CD14-positive monocyte (primary cell): ENCODE measurements around the gene CDYL2. TPM values are rescaled to one million over a fixed set of nuclear protein-coding genes. Genes with fewer than 3 reads are reported as not detected.

ENCODE experiments used
- DNase-seq, 3 donors: peaks; one replicate each; pipeline ENCODE4 v3.0.0-alpha.2; 2011 to 2022
- H2AFZ ChIP-seq: 2 replicates; pipeline ENCODE4 v1.6.0; 2012; ENCODE audit warnings: mild to moderate bottlenecking, low read depth, low read length, inconsistent platforms; ENCODE audit not compliant: insufficient read depth, poor library complexity, severe bottlenecking
- H3K27ac ChIP-seq, 2 donors: 1 replicate in 1 of 2; 2 replicates in 1 of 2; pipeline ENCODE4 v1.5.1; 2012 to 2013; ENCODE audit warnings: low read length in 2 of 2, control low read depth in 1 of 2, inconsistent platforms in 1 of 2, low read depth in 1 of 2, mild to moderate bottlenecking in 1 of 2
- H3K27me3 ChIP-seq, 2 donors: one replicate each; pipeline versions ENCODE4 v1.6.0 to v1.6.1; 2011 to 2013; ENCODE audit warnings: low read length in 2 of 2; ENCODE audit not compliant: control insufficient read depth in 2 of 2, insufficient read depth in 2 of 2
- H3K36me3 ChIP-seq, 2 donors: replicated peaks in 1 of 2; 1 replicate in 1 of 2; 2 replicates in 1 of 2; pipeline versions ENCODE4 v1.5.1 to v1.6.1; 2012 to 2013; ENCODE audit warnings: low read length in 2 of 2, control low read depth in 1 of 2, inconsistent platforms in 1 of 2, mild to moderate bottlenecking in 1 of 2; ENCODE audit not compliant: insufficient read depth in 2 of 2, control insufficient read depth in 1 of 2
- H3K4me1 ChIP-seq, 2 donors: 1 replicate in 1 of 2; 2 replicates in 1 of 2; pipeline versions ENCODE4 v1.5.1 to v1.6.1; 2012 to 2013; ENCODE audit warnings: low read length in 2 of 2, control low read depth in 1 of 2, inconsistent platforms in 1 of 2, mild to moderate bottlenecking in 1 of 2, moderate library complexity in 1 of 2; ENCODE audit not compliant: insufficient read depth in 2 of 2, control insufficient read depth in 1 of 2
- H3K4me2 ChIP-seq: replicated peaks from 2 replicates; pipeline ENCODE3; 2012; ENCODE audit warnings: low read length, moderate library complexity, mild to moderate bottlenecking; ENCODE audit not compliant: poor library complexity, severe bottlenecking; ENCODE audit errors: extremely low read depth
- H3K4me3 ChIP-seq, 3 experiments: fragments of 200-600 bp in 1 of 3; sonication (generic) in 1 of 3; replicated peaks in 1 of 3; 1 replicate in 2 of 3; 2 replicates in 1 of 3; pipeline ENCODE4 v1.5.1; 2011 to 2013; ENCODE audit warnings: low read length in 3 of 3, mild to moderate bottlenecking in 3 of 3, control low read depth in 2 of 3, low read depth in 2 of 3, inconsistent platforms in 1 of 3, moderate library complexity in 1 of 3
- H3K79me2 ChIP-seq: 2 replicates; pipeline ENCODE4 v1.6.0; 2012; ENCODE audit warnings: mild to moderate bottlenecking, control low read depth, inconsistent platforms, low read length, moderate library complexity; ENCODE audit not compliant: insufficient read depth
- H3K9ac ChIP-seq: 2 replicates; pipeline ENCODE4 v1.6.0; 2017; ENCODE audit warnings: low read length, mild to moderate bottlenecking; ENCODE audit not compliant: insufficient read depth, poor library complexity, severe bottlenecking
- H3K9me3 ChIP-seq, 2 donors: replicated peaks in 1 of 2; 1 replicate in 1 of 2; 2 replicates in 1 of 2; pipeline versions ENCODE4 v1.5.1 to v1.6.1; 2012 to 2013; ENCODE audit warnings: low read length in 2 of 2, control low read depth in 1 of 2; ENCODE audit not compliant: control insufficient read depth in 1 of 2, insufficient read depth in 1 of 2
- H4K20me1 ChIP-seq: 2 replicates; pipeline ENCODE4 v1.6.0; 2012; ENCODE audit warnings: mild to moderate bottlenecking, low read length, control low read depth, moderate library complexity; ENCODE audit not compliant: insufficient read depth
- H3K27ac Mint-ChIP-seq, 7 donors: one replicate each; pipeline ENCODE4 v1.8.0; 2020; ENCODE audit warnings: mild to moderate bottlenecking in 7 of 7, mixed read lengths in 7 of 7, moderate library complexity in 6 of 7, inconsistent platforms in 2 of 7
- H3K27me3 Mint-ChIP-seq, 3 donors: one replicate each; pipeline ENCODE4 v1.8.0; 2021 to 2022; ENCODE audit warnings: low read depth in 3 of 3, mild to moderate bottlenecking in 3 of 3, mixed read lengths in 3 of 3, moderate library complexity in 3 of 3, inconsistent platforms in 1 of 3
- H3K36me3 Mint-ChIP-seq, 2 donors: one replicate each; pipeline ENCODE4 v1.8.0; 2020; ENCODE audit warnings: mixed read lengths in 2 of 2, inconsistent platforms in 1 of 2, mild to moderate bottlenecking in 1 of 2
- H3K4me1 Mint-ChIP-seq: one replicate; pipeline ENCODE4 v1.8.0; 2020; ENCODE audit warnings: mild to moderate bottlenecking, mixed read lengths
- H3K4me3 Mint-ChIP-seq, 2 donors: one replicate each; pipeline ENCODE4 v1.8.0; 2020; ENCODE audit warnings: mild to moderate bottlenecking in 2 of 2, mixed read lengths in 2 of 2, moderate library complexity in 1 of 2
- H3K9me3 Mint-ChIP-seq, 7 donors: one replicate each; pipeline ENCODE4 v1.8.0; 2020 to 2022; ENCODE audit warnings: mixed read lengths in 7 of 7, mild to moderate bottlenecking in 6 of 7, moderate library complexity in 6 of 7, inconsistent platforms in 2 of 7
- WGBS: methylation state at CpG from one replicate; pipeline ENCODE4 v1.1.5; 2013; ENCODE audit warnings: missing lambda C conversion rate; ENCODE audit not compliant: insufficient coverage; 5-methylcytosine and 5-hydroxymethylcytosine counted together
- intact Hi-C, 2 donors: fragments of 100-400 bp; cut with micrococcal nuclease; formaldehyde crosslinking; loops; one replicate each; pipeline versions ENCODE4 v1.15.0 to v1.15.1; 2023
- polyA plus RNA-seq, 3 donors: library from polyadenylated mRNA; depleted of rRNA in 1 of 3; unstranded in 2 of 3; stranded (reverse) in 1 of 3; fragments of 300-500 nt in 2 of 3; fragments of >200 nt in 1 of 3; fragmentation: Illumina TruSeq in 2 of 3; gene quantifications; 1 replicate in 2 of 3; 2 replicates in 1 of 3; pipeline ENCODE4 v1.2.3, GENCODE V29; 2012 to 2021
- TF ChIP-seq, protein P1 (sequence below): fragments of 200-600 bp; IDR thresholded peaks from one replicate; pipeline ENCODE4 v1.8.0; 2022; ENCODE audit warnings: antibody characterized with exemption, mild to moderate bottlenecking

Gene CDYL2
- polyA plus RNA-seq, 3 donors, result 0.42 to 2.6 (median 0.93) TPM

DNA sequence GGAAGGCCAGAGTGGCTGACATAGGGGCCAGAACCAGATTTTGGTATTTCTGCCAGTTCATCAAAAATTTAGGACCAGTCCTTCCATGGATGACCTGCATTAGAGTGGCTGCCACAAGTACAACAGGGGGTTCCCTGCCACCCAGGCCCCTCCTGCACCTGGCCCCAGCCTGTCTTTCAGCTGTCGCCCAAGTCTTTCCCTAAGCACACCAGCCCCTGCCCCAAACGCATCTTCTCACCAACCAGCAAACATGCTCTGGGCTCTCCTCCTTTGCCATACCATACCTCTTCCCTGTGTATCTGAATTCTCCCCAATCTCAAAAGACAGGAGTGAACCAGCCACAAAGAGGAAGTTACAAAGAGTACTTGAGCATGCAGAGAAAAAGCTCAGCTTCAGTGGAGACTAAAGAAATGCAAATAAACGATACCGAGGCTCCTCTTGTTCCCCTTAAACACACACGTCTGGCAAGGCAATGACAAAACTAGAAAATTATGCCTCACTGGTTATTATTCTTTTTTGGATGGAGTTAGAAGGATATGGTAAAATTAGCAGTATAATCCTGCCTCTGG, 133.0 kb downstream of the CDYL2 start:
- Histone ChIP-seq H3K9ac (no peak overlapping the region), H3K4me1 (peaks cover 26 to 35% of the 10 kb centered on the region in 2 donors)

DNA sequence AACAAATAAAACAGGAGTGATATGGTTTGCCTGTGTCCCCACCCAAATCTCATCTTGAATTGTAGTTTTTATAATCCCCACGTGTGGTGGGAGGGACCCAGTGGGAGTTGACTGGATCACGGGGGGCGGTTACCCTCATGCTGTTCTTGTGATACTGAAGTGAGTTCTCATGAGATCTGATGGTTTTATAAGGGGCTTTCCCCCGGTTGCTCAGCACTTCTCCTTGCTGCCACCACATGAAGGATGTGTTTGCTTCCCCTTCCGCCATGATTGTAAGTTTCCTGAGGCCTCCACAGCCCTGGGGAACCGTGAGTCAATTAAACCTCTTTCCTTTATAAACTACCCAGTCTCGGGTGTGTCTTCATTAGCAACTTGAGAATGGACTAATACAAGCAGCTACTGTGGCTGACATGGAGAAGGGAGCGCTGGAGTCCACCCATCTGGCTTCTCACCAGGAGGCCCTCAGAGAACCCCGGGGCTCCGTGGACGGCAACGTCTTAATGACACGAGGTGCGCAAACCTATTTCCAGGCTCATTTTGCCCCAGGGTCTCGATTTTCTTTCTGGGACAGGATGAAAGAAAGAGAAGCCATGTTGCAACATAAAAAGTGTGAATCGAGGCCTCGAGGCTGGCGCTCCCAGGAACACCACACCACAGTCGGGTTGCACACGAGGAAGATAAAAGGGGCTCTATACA, 134.1 kb downstream of the CDYL2 start:
- Histone ChIP-seq H2AFZ (no peak overlapping the region), H3K27me3 (no peaks in the 10 kb centered on the region), H3K27ac (peak overlapping the region in 1 of 2 donors; percentile 23), H3K4me2 (no peak overlapping the region), H3K4me1 (peaks cover 16 to 25% of the 10 kb centered on the region in 2 donors), H4K20me1 (peaks cover 10% of the 10 kb centered on the region), H3K79me2 (no peaks in the 10 kb centered on the region), H3K36me3 (no peaks in the 10 kb centered on the region), H3K4me3 (no peak overlapping the region), H3K9me3 (peaks cover 6 to 16% of the 10 kb centered on the region in 2 donors), H3K9ac (no peak overlapping the region)
- Mint-ChIP-seq H3K4me1 (peaks cover 28% of the 10 kb centered on the region), H3K36me3 (peaks cover 24 to 27% of the 10 kb centered on the region in 2 donors), H3K9me3 (peaks cover 11 to 19% (median 15%) of the 10 kb centered on the region in 7 donors), H3K27ac (peak overlapping the region; percentile 30 to 90 (median 74)), H3K27me3 (peaks cover 5 to 12% (median 11%) of the 10 kb centered on the region in 3 donors), H3K4me3 (peak overlapping the region in 1 of 2 donors; percentile 27)
- intact Hi-C loops, result loop anchor here in 1 of 2 donors (10.0 kb wide), 1 partner anchor 126 kb away; the partner anchor contains the start of gene DYNLRB2
- WGBS, result 93% methylated on average over 14 of the region's 20 CpGs
- TF ChIP-seq, protein P1, sequence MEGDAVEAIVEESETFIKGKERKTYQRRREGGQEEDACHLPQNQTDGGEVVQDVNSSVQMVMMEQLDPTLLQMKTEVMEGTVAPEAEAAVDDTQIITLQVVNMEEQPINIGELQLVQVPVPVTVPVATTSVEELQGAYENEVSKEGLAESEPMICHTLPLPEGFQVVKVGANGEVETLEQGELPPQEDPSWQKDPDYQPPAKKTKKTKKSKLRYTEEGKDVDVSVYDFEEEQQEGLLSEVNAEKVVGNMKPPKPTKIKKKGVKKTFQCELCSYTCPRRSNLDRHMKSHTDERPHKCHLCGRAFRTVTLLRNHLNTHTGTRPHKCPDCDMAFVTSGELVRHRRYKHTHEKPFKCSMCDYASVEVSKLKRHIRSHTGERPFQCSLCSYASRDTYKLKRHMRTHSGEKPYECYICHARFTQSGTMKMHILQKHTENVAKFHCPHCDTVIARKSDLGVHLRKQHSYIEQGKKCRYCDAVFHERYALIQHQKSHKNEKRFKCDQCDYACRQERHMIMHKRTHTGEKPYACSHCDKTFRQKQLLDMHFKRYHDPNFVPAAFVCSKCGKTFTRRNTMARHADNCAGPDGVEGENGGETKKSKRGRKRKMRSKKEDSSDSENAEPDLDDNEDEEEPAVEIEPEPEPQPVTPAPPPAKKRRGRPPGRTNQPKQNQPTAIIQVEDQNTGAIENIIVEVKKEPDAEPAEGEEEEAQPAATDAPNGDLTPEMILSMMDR, result no peak
- peak; percentile 40 to 75 (median 60) for DNase-seq

More for the DNA sequence above, 133.0 kb downstream of the CDYL2 start:
- H4K20me1 ChIP-seq, result peaks cover 20% of the 10 kb centered on the region
- peak overlapping the region; percentile 28 for H3K4me2 ChIP-seq
- peak; percentile 9 to 22 (median 17) for DNase-seq
- Mint-ChIP-seq H3K36me3 (peaks cover 27% of the 10 kb centered on the region in 2 donors), H3K27me3 (peaks cover 5 to 13% (median 13%) of the 10 kb centered on the region in 3 donors), H3K4me1 (peaks cover 32% of the 10 kb centered on the region), H3K9me3 (peaks cover 11 to 19% (median 14%) of the 10 kb centered on the region in 7 donors), H3K4me3 (peak overlapping the region in 1 of 2 donors; percentile 17), H3K27ac (peak overlapping the region in 4 of 7 donors; percentile 26 to 68 (median 42))
- intact Hi-C loops, result loop anchor here in 1 of 2 donors (10.0 kb wide), 1 partner anchor 127 kb away; the partner anchor contains the start of gene DYNLRB2
- H3K36me3 ChIP-seq, result no peaks in the 10 kb centered on the region
- WGBS, result 58% methylated on average over 2 of the region's 5 CpGs
- TF ChIP-seq, protein P1, result no peak
- no peaks in the 10 kb centered on the region for H3K79me2 ChIP-seq
- no peak overlapping the region for H3K27ac ChIP-seq
- H3K27me3 ChIP-seq, result no peaks in the 10 kb centered on the region
- no peak overlapping the region for H2AFZ ChIP-seq
- H3K4me3 ChIP-seq, result peak overlapping the region in 1 of 3 experiments; percentile 12
- H3K9me3 ChIP-seq, result peaks cover 6 to 16% of the 10 kb centered on the region in 2 donors
